ENCODE data around the gene PBXIP1.

- no peak for TF ChIP-seq EZH2 (IDR thresholded peaks at IDR 0.05; ENCODE audit: insufficient read depth, poor library complexity, severe bottlenecking)
- TF ChIP-seq EZH2phosphoT487 (IDR thresholded peaks at IDR 0.05; ENCODE audit: insufficient read depth, low read depth) = no peak
These were observed 54.3 kb downstream of the PBXIP1 start for GRCh38 chr1:154901591-154901990.

All from GM23248 (cell line).